GM12878 (cell line): ENCODE measurements around the gene COPZ2.
"Not testable (repeated sequence)": the region's sequence is repeated elsewhere in the genome, so short reads cannot be mapped to it uniquely, and the experiment has no call there.

Source experiments
- CTCF ChIP-seq, 3 experiments: IDR thresholded peaks in 2 of 3; conservative IDR thresholded peaks in 1 of 3; 2 replicates each; pipeline ENCODE4 v1.5.1; 2011; ENCODE audit warnings: low read depth in 3 of 3, low read length in 3 of 3, mild to moderate bottlenecking in 3 of 3, control low read depth in 2 of 3, moderate library complexity in 2 of 3, inconsistent platforms in 1 of 3, mixed read lengths in 1 of 3; ENCODE audit not compliant: control insufficient read depth in 2 of 3, insufficient read depth in 1 of 3; ENCODE audit errors: extremely low read depth in 1 of 3
- POLR2AphosphoS5 ChIP-seq: IDR thresholded peaks from 2 replicates; pipeline ENCODE4 v1.6.1; 2011; ENCODE audit warnings: mild to moderate bottlenecking, low read length, inconsistent platforms

- TF ChIP-seq POLR2AphosphoS5; CTCF (IDR thresholded peaks at IDR 0.05 in 2 of 3, conservative IDR thresholded peaks at IDR 0.05 in 1 of 3; ENCODE audit: control insufficient read depth in 2 of 3, extremely low read depth in 1 of 3, insufficient read depth in 1 of 3, low read depth in 3 of 3, low read length in 3 of 3): not testable (repeated sequence)
Observed at GRCh38 chr17:48001657-48002056, 35.9 kb downstream of the COPZ2 start.
